GM20000 (cell line): ENCODE data around the gene NBL1.
"Not testable (repeated sequence)": the region's sequence is repeated elsewhere in the genome, so short reads cannot be mapped to it uniquely, and the experiment has no call there.

ENCODE experiments used
- DNase-seq: peaks from one replicate; pipeline ENCODE4 v3.0.0; 2012; ENCODE audit warnings: low spot score
- CTCF ChIP-seq: IDR thresholded peaks from 2 replicates; pipeline ENCODE4 v1.5.1; 2012; ENCODE audit warnings: mild to moderate bottlenecking, control low read depth; ENCODE audit errors: extremely low read depth, missing control alignments

The NBL1 gene

GRCh38 chr1:19623523-19623922, 20.6 kb upstream of the NBL1 start:
- no peak for TF ChIP-seq CTCF
- no peak for DNase-seq

GRCh38 chr1:19625291-19625937, 18.7 kb upstream of the NBL1 start:
- DNase-seq, result no peak
- no peak for TF ChIP-seq CTCF

GRCh38 chr1:19628879-19629278, 15.2 kb upstream of the NBL1 start:
- no peak for TF ChIP-seq CTCF
- no peak for DNase-seq

GRCh38 chr1:19629357-19629756, 14.8 kb upstream of the NBL1 start:
- no peak for DNase-seq
- no peak for TF ChIP-seq CTCF

- DNase-seq, result not testable (repeated sequence)
Observed at GRCh38 chr1:19630192-19630591, 13.9 kb upstream of the NBL1 start.

- TF ChIP-seq CTCF, result no peak
- DNase-seq, result no peak
Observed at GRCh38 chr1:19630720-19631395, 13.3 kb upstream of the NBL1 start.

GRCh38 chr1:19632211-19632610, 11.9 kb upstream of the NBL1 start:
- no peak for TF ChIP-seq CTCF

GRCh38 chr1:19633106-19633505, 11.0 kb upstream of the NBL1 start:
- TF ChIP-seq CTCF, result no peak
- no peak for DNase-seq

More at GRCh38 chr1:19632211-19632610, 11.9 kb upstream of the NBL1 start:
- no peak for DNase-seq

GRCh38 chr1:19635064-19635463, 9.0 kb upstream of the NBL1 start:
- DNase-seq, result not testable (repeated sequence)
